ENCODE measurements around the gene ZNF423.
A peak's percentile ranks its signal among the peaks of the same experiment; 100 is the strongest.

Gene ZNF423

DNA sequence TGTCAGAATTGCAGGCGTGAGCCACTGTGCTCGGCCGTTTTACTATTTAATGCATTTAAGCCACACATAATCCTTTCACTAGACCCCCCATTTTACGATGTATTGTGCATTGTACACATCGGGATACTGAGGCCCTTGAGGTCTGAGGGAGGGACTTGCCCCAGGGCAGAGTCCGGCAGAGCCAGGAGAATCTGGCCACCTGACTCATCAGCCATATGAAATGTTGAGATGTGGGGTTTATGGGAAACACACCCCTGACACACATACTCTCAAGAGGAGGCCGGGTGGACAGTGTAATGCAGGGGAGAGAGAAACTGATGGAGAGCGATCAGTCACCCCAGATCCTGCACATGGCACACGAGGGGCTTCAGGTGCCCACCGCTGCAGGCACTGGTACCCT, 196.6 kb downstream of the ZNF423 start:
- DNase-seq: no peak

DNA sequence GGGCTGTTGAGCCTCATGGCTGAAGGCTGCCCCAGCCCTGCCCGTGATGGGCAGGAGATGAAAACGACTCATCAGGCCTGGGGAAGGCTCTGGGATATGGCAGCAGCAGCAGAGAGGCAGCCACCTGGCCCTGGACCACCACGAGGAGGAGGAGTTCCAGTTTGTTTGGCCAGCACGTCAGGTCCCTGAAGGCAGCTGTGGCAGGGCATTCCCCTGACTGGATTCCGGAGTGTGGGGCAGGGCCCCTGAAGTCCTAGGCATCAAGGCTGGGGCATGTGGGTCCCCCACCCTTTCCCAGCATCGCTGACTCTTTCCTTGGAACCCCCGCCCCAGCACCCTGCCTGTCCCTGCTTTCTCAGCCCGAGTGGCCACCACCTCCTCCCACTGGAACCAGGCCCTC, 197.4 kb downstream of the ZNF423 start:
- DNase-seq: no peak

DNA sequence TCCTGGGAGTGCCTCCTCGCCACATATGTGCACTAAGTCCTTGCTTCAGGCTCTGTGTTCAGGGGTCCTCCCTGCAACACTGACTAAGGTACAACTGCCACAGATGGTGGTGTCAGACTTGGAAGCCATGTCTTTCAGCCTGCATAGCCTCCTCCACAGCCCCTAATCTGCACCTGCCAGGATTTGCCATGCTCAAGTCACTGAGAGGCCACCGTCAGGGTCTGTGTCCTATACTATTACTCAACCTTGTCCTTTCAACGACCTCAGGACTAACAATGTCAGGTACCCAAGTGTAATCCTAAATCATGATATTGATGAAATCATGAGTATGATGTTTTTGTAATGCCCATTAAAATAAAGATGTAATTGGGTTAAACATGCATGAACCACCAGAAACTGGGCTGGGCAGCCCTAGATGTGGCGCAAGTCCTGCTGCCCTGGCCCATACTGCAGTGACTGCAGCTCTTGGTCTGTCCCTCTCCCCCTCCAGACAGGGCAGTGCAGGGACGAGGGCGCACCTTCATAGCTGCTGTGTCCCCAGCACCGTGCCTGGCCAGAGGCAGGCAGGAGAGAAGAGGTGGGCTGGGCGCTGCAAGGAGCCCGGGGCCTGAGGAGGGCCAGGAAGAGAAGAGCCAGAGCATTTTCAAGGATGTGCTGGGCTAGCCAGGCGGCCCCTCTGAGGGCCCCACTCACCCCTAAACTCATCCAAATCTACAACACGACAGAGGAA, 198.0 kb downstream of the ZNF423 start:
- no peak for DNase-seq

DNA sequence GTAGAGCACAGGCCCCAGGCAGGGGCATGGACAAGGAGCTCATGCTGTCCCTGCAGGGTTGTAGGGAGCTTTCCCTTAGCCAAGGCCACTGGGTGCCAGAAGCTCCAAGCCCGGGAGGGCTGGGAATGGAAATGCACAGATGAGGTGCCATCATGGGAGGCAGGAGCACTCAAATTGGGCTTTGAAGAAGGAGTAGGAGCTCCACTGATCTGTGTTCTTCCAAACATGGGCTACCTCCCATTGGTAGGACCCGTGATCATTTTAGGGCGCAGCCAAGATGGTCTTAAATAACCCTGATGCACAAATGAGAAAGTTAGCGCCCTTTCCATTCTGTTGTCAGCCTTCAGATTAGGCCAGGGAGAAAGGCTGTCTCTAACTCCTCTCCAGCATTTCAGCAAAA, 201.5 kb downstream of the ZNF423 start:
- DNase-seq: no peak

DNA sequence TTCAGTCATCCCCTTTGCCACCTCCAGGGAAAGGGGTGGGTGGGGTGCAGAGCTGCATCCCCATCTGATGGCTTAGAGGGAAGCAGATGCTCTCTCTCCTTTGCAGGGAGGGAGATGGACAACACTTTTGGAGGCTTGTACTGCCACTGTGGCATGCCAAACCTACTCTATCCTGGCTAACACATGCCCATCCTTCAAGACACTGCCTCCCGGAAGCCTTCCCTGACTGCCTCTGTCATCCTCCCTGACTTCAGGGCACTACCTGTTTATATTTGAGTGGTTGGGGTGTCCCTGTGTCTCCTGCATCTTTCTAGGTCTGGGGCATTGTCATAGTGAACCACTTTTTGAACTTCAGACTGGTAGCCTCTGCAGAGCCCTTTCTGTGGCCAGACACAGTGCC, 202.3 kb downstream of the ZNF423 start:
- no peak for DNase-seq

DNA sequence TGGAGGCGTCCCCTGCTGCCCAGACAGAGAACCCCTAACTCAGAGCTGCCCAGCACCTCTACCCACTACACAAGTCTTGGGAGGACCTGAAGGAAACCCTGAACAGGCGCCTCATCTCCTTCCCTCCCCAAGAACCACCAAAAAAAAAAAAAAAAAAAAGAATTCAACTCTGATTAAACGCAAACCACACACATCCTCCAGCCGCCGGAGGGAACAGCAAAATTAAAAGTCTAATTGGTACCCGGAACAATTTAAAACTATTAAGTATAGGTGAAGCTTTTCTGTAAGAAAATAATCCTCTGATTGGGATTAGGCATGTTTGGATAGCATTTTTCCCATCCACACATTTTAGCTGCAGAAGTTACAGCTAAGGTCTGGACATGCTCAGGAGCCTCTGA, 202.7 kb downstream of the ZNF423 start:
- no peak for DNase-seq

DNA sequence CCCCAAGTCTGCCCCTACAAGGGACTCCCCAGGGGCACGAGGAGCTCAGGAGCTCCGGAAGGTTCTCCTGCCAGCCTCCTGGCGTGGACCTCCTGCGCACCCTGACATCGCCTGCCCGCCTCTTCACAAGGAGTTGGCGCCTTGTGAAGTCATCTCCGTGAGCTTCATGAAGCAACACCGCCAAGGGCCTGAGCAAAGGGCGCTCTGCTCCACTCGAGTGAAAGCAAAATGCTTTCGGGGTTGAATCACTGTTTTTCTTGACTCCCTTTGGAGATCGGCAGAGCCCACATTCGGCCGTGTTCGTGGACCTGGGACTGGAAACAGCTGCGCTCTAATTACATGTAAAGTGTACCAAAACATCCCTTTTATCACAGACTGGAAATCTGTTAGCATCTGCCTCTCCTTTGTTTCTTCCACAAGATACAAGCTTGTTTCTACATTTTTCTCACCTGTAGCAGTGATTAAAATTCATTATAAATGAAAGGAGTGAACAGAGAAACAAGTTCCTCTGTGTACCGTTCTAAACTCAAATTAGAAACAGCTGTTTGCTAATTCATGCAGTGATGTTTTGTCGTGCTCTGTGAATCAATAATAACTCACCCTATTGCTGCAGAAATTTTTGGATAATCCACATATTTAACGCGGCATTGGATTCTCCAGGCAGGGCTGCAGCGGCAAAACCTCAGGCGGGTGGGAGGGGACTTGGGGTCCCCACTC, 203.3 kb downstream of the ZNF423 start:
- DNase-seq: no peak

DNA sequence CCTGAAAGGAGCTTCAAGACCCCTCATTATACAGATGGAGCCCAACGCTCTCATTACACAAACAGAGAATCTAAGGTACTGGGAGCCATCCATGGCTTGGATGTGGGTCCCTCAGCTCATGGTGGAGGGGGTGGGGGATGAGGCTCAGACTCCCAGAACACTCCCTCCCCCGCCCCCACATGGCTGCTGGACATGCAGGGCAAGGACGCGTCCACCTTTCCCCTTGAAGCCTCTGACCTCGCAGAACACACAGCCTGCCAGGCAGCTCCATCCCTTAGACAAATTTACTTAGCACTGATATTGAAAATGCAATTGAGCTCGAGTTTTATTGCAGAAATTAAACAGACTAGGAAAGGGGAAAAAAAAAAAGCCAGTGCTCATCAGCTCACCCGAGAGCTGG, 203.9 kb downstream of the ZNF423 start:
- no peak for DNase-seq

DNA sequence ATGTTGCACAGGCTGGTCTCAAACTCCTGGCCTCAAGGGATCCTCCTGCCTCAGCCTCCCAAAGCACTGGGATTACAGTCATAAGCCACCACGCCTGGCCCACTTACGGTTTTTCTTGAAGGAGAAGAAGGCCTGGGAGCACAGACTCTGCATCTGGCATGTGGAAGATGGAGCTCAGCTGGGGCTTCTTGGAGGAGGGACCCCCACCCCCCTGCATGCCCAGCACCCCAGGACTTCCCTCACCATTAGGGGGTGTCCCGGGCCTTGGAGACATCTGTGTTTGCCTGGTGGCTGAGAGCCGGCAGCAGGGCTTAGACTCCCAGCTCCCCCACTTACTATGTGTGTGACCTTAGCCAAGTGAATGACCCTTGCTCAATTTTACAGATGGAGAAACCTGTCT, 204.7 kb downstream of the ZNF423 start:
- no peak for DNase-seq

DNA sequence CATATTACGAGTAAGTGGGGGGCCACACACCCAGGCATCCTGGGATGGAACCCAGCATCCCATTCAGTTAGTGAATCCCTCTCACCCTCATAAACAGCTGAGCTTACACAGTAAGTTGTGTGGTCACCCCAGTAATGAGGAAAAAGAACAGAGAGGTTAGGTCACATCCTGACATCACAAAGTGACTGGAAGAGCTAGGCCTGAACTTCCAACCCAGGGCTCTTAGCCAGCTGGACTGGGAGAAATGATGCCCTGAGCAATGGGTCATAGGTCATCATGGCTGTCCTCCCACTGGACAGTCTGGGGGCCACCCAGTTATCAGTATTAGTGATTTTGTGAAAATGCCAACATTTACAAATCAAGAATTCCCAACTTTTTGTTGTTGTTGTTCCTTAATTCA, 205.3 kb downstream of the ZNF423 start:
- DNase-seq: no peak

DNA sequence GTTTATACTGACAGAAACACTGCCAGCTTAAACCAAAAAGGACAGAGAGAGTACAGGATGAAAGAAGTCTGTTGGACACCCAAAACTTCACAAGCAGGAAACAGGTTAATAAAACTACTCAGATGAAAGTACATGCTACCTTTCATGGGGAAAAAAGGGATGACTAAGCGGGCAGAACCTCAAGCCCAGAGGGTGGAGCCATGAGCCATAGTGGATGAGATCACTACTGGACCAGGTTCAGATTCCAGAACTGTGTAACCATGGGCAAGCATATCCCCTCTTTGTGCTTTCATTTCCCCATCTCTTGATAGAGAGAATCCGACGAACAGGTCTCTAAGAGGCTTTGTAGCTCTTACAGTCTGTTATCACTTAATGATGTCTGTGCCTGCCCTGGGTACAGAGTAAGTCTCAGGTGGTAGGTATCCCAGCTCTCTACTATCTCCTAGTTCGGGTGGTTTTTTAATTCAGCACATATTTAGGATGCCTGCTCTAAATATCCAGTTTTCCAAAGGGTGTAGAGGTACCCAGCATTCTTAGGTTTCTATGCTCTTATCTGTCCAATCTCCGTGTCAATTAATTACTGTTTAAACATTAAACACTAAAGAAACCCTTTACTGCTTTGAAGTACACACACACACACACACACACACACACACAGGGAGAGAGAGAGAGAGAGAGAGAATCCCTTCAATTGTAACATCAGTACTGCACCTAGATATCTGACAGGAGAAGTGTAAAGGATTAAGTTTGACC, 206.7 kb downstream of the ZNF423 start:
- DNase-seq: no peak

DNA sequence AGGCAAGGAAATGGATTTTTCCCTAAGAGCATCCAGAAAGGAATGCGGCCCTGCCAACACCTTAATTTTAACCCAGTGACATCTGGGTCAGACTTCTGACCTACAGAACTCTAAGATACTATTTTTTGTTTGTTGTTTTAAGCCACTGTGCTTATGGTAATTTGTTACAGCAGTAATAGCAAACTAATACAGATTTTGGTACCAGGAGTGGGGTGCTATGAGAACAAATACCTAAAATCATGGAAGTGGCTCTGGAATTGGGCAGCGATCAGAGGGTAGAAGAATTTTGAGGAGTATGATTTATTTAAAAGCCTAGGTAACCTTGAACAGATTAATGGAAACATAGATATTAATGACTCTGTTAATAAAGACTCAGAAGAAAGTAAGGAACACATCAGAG, 208.2 kb downstream of the ZNF423 start:
- DNase-seq: no peak

DNA sequence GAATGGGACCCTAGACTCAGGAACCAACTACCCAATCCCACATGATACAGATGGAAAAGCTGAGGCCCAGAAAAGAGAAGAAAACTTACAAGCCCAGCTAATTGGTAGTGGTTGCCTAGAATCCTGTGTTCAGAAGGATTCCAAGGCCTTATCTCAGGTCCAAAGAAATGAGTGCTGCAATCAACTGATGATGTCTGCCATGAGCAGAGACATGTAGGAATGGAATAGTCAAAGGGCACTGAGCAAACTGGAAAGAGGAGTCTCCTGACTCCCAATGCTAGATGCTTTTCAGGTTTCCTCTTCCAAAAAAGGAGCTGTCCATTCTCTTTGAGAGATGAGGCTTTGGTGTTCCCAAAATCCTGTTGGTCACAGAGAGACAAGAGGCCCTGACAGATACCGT, 210.6 kb downstream of the ZNF423 start:
- no peak for DNase-seq

DNA sequence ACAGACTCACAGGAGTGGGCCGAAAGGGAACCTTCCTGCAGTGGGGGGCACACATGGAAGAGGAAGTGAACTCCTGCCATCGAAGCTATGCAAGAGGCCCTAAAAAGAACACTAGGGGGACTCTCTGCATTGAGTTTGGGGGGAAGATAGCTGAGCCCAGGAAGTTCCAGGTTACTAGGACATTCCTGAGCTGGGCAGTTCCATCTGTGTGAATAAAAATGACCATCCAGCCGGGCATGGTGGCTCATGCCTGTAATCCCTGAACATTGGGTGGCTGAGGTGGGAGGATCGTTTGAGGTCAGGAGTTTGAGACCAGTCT, 211.8 kb downstream of the ZNF423 start:
- no peak for DNase-seq

DNA sequence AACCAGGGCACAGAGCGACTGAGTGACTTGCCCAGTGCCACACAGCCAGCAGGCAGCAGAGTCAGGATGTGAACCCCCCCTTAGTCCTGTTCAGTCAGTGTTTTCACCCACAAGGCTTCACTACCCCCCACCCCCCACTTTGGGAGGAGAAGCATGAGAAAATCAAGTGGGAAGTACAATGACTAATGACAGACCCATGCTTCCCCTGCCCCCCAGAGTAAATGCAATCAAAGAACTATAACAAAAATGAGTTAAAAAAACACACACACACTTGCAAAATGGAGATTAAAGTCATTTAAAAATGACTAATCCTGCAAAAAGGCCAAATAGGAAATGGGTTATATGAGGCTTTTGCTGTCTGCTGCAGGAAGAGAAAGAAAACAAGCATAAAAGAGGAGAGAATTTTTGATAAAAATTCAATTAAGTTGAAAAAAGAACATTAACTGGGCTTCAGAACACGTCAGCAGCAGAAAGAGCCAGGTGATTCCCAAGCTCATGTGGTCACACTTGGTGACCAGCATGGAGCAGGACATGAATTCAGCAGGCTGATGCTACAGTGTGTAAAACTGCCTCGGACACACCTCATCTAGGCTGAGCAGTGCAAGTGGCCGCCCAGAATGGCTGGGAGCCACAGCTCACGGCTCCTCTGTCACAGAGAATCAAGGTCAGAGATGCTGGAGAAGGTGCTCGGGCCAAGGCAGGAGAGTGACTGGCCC, 212.3 kb downstream of the ZNF423 start:
- no peak for DNase-seq

DNA sequence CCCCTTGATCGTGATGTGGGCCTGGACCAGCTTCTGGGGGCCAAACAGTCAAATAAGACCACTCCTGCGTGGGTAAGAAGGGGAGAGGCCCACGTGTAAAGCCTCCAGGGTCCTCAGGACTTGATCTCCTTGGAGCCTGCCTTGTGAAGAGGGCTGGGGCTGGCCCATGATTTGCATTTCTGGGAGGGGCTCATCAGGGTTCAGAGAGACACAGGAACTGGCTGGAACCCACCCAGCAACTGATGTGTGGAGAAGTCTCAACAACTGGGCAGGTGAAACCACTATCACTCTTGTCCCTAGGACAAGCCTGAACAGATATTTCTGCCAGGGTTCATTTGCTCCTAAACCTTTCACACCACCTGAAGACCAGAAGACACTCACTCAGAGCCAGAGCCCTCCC, 214.7 kb downstream of the ZNF423 start:
- no peak for DNase-seq

DNA sequence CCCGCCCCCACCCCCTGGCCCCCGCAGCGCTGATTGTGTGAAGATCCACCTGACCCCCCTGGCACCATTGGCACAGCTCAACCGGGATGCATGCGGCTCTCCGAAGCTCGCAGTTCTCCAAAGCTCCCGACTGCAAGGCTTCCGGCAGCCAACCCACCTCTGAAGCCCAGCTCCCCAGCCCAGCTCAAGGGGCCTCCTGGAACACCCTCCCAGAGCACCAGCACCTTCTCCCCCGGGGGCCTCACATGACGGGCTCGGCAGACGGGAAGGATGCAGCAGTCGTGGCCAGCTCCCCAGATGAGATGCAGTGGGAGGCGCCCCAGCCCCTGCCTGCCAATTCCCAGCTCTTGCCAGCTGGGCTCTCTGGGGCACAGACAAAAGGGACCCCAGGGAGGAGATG, 215.3 kb downstream of the ZNF423 start:
- no peak for DNase-seq

DNA sequence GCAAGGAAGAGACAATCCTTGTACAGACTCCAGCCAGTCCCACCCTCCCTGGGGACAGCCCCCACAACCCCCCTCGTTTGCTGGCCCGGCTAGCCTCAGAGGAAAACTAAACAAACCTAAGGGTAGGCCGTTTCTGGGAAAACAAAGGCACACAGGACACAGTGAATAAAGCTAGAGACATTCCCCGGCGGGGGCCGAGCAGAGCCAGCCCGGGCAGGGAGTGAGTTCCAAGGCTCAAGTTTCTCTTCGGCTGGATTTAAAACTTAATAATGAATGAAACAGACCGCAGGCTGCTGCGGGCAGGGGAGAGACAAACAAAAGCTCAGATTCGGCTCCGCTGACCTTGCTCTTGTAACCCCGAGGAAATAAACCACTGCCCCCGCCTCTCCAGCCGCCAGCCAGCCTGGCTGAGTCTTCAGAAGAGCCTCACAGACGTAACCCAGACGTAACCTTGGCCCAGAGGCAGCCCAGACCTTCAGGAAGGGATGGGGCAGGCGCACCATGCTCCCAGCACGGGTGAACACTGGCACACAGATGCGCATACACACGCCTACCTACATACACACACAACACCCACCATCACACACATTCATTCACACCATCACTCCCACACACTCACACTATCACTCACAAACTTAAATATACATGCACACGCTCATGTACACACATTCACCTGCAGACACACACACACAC, 216.0 kb downstream of the ZNF423 start:
- DNase-seq: peak in 1 of 2 donors; percentile 15

DNA sequence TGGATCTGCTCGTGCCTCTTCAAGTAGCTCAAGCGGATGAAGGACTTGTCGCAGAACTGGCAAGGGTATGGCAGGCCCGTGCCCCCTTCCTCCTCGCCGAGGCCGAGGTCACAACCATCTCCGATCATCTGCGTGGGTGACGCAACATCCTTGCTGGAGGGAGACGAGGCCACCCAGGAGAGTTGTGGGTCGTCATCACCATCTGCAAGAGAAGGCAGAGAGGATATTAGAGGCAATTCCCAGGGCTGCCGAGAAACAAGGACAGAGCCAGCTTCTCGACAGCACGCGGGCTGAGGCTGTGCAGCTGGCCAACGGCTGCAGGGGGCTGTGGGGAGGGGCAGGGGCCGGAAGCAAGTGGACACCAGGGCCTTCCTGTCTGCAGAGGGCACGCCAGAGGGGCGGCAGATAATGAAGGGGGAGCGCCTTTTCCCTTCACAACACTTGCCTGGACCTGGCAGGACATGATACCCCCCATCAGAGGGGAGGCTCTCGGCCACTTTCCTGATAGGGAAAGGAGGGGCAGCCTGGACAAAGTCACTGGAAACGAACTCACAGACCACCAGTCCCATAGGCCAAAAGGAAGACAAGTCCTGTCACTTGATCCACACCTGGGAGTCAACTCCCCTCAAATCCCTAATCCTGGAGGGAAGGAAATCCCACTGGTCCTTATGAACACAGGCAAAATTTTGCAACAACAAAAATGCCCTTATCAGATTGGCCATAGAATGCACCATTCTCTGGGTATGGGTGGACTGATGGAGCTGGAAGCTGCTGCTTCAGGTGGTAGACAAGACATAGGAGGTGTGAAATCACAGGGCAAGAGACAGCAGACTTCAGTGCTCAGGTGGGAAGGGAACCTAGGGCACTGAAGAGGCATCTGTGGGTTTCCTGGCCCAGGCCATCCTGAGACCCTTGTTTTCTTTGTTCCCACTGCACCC, 217.0 kb downstream of the ZNF423 start:
- no peak for DNase-seq

DNA sequence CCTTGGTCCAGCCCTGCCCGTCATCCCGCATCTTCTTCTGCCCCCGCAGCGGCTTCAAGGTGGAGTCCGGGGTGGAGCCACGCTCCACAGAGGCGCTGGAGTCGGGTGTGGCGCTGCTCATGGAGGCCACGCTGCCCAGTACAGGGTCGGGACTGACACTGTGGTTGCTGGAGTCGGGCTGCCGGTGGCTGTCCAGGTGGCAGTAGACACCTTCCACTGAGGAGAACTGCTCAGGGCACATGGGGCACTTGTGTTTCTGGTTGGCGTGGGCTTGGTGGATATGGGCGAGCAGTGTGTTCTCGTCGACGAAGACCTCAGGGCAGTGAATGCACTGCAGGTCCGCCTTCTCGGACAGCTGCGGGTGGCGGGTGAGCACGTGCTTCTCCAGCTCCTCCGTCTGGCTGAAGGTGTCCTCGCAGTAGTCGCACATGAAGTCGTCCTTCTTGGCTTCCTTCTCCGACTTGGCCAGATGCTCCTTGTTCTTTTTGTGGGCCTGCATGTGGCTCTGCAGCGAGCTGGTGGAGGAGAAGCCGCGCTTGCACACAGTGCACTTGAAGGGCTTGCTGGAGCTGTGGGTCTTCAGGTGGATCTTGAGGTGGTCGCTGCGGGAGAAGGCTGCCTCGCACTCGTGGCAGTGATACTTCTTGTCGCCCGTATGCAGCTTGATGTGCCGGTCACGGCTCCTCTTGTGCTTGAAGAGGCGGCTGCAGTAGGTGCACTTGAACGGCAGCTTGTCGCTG, 217.8 kb downstream of the ZNF423 start:
- no peak for DNase-seq

DNA sequence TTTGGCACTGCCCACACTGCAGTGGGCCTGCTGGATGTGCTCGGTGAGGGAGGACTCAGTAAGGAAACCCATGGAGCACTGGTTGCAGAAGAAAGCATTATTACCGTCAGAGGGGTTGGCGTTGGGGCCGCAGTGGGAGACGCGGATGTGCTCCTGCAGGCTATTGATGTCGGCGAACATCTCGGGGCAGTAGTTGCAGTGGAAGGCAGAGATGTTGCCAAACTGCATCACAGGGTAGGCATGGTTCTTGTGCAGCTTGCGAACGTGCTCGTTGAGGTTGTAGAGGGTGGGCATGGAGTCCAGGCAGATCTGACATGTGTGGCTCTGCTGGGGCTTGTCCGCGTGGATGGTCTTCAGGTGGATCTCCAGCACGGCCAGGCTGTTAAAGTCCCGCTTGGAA, 218.4 kb downstream of the ZNF423 start:
- DNase-seq: no peak

Measured in hippocampal formation (tissue), 2 donors.